Thoracic aorta (tissue), 2 donors: ENCODE data around the gene TMEM258. TPM values are rescaled to one million over a fixed set of nuclear protein-coding genes. Genes with fewer than 3 reads are reported as not detected.

Source experiments
- ATAC-seq: fragments of 150-250 bp; one replicate; pipeline ENCODE4 v1.8.0; 2017; ENCODE audit warnings: low read depth; ENCODE audit not compliant: insufficient number of reproducible peaks, low FRiP score
- DNase-seq: peaks from one replicate; pipeline ENCODE4 v3.0.0-alpha.2; 2020; ENCODE audit warnings: low spot score
- H3K27ac ChIP-seq, 2 donors: fragments of 200-600 bp; sonication (generic); 1 replicate in 1 of 2; 2 replicates in 1 of 2; pipeline ENCODE4 v1.5.1; 2016; ENCODE audit warnings: mild to moderate bottlenecking in 2 of 2, moderate library complexity in 2 of 2
- H3K27me3 ChIP-seq: fragments of 200-600 bp; sonication (generic); replicated peaks from 2 replicates; pipeline ENCODE4 v1.6.0; 2016; ENCODE audit warnings: mild to moderate bottlenecking; ENCODE audit not compliant: insufficient read depth
- H3K36me3 ChIP-seq: fragments of 200-600 bp; sonication (generic); one replicate; pipeline ENCODE4 v1.5.1; 2016
- H3K4me1 ChIP-seq, 2 donors: fragments of 200-600 bp; sonication (generic); 1 replicate in 1 of 2; 2 replicates in 1 of 2; pipeline versions ENCODE4 v1.5.1 to v1.6.0; 2016; ENCODE audit warnings: low read depth in 2 of 2, mild to moderate bottlenecking in 1 of 2; ENCODE audit not compliant: control insufficient read depth in 1 of 2
- H3K4me3 ChIP-seq: fragments of 200-600 bp; sonication (generic); 2 replicates; pipeline ENCODE4 v1.5.1; 2016; ENCODE audit warnings: mild to moderate bottlenecking
- H3K9me3 ChIP-seq: fragments of 200-600 bp; sonication (generic); 2 replicates; pipeline ENCODE4 v1.5.1; 2016
- total RNA-seq, 2 donors: library from RNA; depleted of rRNA; stranded (reverse); fragments of >200 nt; gene quantifications; one replicate each; pipeline versions ENCODE4 v1.1.0 to v1.2.3, GENCODE V29; 2016
- TF ChIP-seq, protein P1 (sequence below): fragments of 200-600 bp; sonication (generic); IDR thresholded peaks from one replicate; pipeline ENCODE4 v1.5.1; 2019; ENCODE audit warnings: antibody characterized with exemption

The TMEM258 gene
- total RNA-seq, 2 donors from 2014 or later, result 17.3 to 63.6 TPM

DNA sequence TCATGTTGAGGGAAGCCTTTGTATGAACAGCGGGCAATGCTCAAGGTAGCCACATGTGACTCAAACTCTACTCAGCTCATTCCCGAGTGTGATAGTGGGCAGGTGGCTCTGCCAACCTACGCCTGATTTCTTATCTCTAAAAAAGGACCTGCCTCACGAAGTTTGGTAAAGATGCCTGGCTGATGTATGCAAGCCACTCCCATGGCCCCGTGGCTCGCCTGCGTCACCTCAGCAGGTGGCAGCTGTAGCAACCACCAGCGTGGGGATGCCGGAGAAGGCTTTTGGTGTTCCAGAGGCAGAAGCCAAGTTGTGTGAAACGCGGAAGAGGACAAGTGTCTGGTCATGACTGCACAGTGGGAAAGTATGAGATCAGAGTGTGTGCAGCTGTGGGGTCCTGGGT is 41.1 kb upstream of the TMEM258 start:
- Histone ChIP-seq H3K9me3 (no peaks in the 10 kb centered on the region), H3K4me3 (no peak overlapping the region), H3K27me3 (no peaks in the 10 kb centered on the region), H3K27ac (peak overlapping the region; percentile 86 to 95), H3K36me3 (no peaks in the 10 kb centered on the region), H3K4me1 (peaks cover 37 to 77% of the 10 kb centered on the region in 2 donors)
- TF ChIP-seq, protein P1, sequence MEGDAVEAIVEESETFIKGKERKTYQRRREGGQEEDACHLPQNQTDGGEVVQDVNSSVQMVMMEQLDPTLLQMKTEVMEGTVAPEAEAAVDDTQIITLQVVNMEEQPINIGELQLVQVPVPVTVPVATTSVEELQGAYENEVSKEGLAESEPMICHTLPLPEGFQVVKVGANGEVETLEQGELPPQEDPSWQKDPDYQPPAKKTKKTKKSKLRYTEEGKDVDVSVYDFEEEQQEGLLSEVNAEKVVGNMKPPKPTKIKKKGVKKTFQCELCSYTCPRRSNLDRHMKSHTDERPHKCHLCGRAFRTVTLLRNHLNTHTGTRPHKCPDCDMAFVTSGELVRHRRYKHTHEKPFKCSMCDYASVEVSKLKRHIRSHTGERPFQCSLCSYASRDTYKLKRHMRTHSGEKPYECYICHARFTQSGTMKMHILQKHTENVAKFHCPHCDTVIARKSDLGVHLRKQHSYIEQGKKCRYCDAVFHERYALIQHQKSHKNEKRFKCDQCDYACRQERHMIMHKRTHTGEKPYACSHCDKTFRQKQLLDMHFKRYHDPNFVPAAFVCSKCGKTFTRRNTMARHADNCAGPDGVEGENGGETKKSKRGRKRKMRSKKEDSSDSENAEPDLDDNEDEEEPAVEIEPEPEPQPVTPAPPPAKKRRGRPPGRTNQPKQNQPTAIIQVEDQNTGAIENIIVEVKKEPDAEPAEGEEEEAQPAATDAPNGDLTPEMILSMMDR, result no peak
- DNase-seq (no peak), ATAC-seq (no peak)

DNA sequence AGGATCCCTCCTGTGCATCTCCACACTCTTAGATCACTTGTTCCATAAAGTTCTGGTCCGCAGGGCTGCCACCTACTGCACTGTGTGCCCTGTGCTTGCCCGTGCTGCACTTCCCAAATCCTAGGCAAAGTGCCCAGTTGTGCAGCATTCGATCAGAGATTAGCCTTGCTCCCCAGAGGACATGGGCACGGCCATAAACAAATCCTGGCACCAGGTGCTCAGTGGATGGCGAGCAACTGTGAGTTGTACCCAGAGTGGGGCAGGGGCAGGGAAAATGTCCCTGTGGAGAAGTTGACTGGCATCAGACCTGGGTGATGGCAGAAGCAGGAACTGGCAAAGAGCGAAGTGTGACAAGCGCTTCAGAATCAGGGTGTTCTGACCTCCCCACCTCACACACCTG is 40.4 kb upstream of the TMEM258 start:
- H3K27ac ChIP-seq, result peak overlapping the region; percentile 86 to 95
- H3K27me3 ChIP-seq, result no peaks in the 10 kb centered on the region
- TF ChIP-seq, protein P1, result no peak
- ATAC-seq (no peak), DNase-seq (no peak)
- H3K36me3 ChIP-seq, result no peaks in the 10 kb centered on the region
- H3K9me3 ChIP-seq, result no peaks in the 10 kb centered on the region
- H3K4me1 ChIP-seq, result peaks cover 37 to 77% of the 10 kb centered on the region in 2 donors
- H3K4me3 ChIP-seq, result no peak overlapping the region

DNA sequence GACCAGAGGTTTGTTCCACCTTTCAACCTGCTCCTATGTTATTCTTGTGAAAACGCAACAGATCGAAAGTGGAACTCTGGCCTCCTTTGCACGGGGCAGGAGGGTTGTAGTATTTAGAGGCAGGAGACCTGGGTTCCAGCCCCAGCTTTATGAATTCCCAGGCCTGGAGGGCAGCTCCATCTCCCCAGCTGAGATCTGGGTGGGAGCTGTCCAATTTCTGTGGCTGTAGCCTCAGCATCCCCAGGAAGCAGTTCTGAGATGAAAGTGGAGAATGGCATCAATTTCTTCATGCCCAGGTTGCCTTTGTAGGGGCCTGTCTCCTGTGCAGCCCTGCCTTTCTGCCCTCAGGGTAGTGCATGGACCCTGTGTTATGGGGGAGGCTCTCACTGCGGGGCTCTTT is 39.8 kb upstream of the TMEM258 start:
- H3K4me1 ChIP-seq, result peaks cover 37 to 77% of the 10 kb centered on the region in 2 donors
- DNase-seq, result no peak

DNA sequence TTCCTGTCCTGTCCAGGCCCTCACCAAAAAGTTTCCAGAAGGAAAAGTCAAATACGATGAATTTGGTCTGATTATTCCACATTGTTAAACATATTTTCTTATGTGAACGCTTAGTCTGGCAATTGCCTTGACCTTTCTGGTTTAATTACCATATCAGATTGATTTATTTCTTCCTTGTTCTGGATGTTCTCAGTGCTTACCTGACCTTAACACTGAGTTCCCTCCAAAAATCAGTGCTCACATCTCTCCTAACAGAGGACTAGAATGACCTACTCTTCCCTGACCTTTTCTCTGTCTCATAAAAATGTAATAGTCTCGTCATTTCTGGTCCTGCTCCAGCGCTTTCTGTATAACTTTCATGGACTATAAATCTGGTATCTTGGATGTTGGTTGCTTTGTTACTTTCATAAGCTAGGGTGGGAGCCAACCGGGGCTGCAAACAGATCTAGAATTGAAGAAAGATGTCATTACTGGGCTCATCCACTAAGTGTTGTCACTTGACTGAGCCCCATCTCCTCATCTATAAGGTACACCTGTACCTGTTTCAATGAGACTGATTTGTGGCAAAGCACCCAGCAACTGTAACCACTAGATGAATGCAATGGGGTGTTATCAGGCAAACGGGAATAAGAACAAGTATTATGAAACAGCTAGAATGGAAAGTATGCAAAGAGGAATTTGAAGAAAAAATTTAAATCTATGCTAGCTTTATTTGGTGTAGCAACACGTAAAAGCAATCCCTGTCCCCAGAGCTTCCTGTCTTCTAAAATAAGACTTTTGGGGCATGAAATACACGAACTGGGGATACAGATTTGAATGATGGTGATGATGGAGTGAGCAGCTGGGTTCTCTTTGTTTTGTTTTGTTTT is 38.1 kb upstream of the TMEM258 start:
- Histone ChIP-seq H3K27me3 (no peaks in the 10 kb centered on the region), H3K9me3 (no peaks in the 10 kb centered on the region), H3K27ac (peak overlapping the region; percentile 86 to 95), H3K36me3 (no peaks in the 10 kb centered on the region), H3K4me3 (peak overlapping the region; percentile 85), H3K4me1 (peaks cover 30 to 66% of the 10 kb centered on the region in 2 donors)
- TF ChIP-seq, protein P1, result no peak
- ATAC-seq (no peak), DNase-seq (no peak)

More for the DNA sequence above, 39.8 kb upstream of the TMEM258 start:
- no peak for ATAC-seq
- H3K9me3 ChIP-seq, result no peaks in the 10 kb centered on the region
- H3K36me3 ChIP-seq, result no peaks in the 10 kb centered on the region
- H3K27me3 ChIP-seq, result no peaks in the 10 kb centered on the region
- H3K27ac ChIP-seq, result peak overlapping the region; percentile 86 to 95
- TF ChIP-seq, protein P1, result no peak
- no peak overlapping the region for H3K4me3 ChIP-seq

DNA sequence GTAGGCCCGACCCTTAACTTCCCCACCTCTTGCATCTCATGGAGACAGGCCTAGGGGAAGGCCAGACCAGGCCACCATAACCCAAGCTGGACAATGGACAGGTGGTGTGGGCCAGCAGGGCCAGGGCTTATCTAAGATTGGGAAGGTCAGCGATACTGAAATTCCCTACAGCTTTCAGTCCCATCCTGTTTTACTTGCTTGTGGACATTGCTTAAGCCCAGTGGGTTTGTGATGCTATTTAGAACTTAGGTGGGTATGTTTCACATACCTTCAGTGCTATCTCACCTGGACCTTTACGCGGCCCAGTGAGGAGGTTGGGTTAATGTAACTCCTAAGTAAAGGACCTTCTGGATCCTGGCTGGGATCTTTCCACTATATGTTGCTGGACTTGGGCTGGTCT is 37.4 kb upstream of the TMEM258 start:
- no peaks in the 10 kb centered on the region for H3K9me3 ChIP-seq
- no peaks in the 10 kb centered on the region for H3K36me3 ChIP-seq
- no peak for ATAC-seq
- DNase-seq, result no peak
- no peaks in the 10 kb centered on the region for H3K27me3 ChIP-seq
- peak overlapping the region; percentile 85 for H3K4me3 ChIP-seq
- H3K4me1 ChIP-seq, result peaks cover 24 to 60% of the 10 kb centered on the region in 2 donors
- TF ChIP-seq, protein P1, result no peak
- peak overlapping the region; percentile 86 to 95 for H3K27ac ChIP-seq
